ENCODE measurements around the gene SASH1.
A peak's percentile ranks its signal among the peaks of the same experiment; 100 is the strongest.

Gene SASH1

DNA sequence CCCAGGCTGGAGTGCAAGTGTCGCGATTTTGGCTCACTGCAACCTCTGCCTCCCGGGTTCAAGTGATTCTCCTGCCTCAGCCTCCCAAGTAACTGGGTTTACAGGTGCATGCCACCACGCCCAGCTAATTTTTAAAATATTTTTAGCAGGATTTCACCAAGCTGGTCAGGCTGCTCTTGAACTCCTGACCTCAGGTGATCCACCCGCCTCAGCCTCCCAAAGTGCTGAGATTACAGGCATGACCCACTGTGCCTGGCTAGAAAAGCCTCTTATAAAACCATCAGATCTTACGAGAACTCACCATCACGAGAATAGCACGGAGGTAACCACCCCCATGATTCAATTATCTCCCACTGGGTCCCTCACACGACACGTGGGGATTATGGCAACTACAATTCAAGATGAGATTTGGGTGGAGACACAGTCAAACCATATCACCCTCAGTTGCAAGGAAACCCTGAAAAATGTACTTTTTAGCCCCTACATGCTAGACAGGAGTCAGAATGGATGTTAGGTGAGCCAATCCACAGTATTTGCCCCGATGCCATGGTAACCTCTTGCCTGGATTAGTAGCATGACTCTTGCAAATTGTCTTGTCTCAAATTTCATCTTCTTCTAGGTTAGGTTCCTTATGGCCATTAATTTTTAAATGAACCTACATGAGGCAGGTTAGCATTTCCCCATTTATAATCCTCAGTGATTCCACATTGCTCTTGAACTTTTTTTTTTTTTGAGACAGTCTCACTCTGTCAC, 17.1 kb upstream of the SASH1 start:
- H3K4me3 ChIP-seq (ENCODE audit: low read depth, low read length): no peak overlapping the region
- no peak for TF ChIP-seq CTCF (conservative IDR thresholded peaks at IDR 0.05; ENCODE audit: low read depth, low read length)
- no peak for DNase-seq (ENCODE audit: low read depth)

DNA sequence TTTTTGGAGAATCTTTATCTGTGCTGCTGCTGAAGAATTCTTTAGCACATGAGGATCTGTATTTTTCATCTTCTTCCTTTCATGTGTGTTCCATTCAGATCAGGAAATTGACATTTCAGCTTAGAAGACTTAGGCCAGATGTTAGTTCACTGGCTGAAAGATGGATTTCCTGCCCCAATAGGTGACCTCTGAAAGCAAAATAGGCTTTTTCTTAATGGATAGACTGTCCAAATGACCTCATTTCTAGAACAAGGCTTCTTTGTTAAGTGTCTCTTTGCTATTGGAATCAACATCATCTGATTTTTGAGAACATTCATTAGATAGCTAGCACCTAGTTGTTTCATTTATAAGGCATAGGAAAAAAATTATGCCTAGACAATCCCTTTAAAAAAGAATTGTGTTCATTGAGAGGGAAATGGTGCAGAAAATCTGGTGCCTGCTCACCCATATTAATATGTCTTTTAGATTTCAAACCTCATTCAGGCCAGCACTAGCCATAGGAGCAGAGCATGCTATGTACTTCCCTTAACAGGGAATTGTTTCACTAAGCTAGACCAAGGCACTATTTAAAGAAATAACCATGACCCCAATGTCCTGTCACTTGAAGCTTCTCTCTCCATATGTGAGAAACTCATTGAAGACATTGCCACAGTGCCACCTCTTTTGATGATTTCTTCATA, 13.6 kb upstream of the SASH1 start:
- TF ChIP-seq CTCF (conservative IDR thresholded peaks at IDR 0.05; ENCODE audit: low read depth, low read length): no peak
- no peak overlapping the region for H3K4me3 ChIP-seq (ENCODE audit: low read depth, low read length)
- DNase-seq (ENCODE audit: low read depth): no peak

GRCh38 chr6:148329596-148330381, 12.8 kb upstream of the SASH1 start:
- TF ChIP-seq CTCF (conservative IDR thresholded peaks at IDR 0.05; ENCODE audit: low read depth, low read length): no peak
- peak; percentile 63 for DNase-seq (ENCODE audit: low read depth)
- no peak overlapping the region for H3K4me3 ChIP-seq (ENCODE audit: low read depth, low read length)

- no peak for DNase-seq (ENCODE audit: low read depth)
- TF ChIP-seq CTCF (conservative IDR thresholded peaks at IDR 0.05; ENCODE audit: low read depth, low read length): no peak
- H3K4me3 ChIP-seq (ENCODE audit: low read depth, low read length): no peak overlapping the region
These were observed 10.6 kb upstream of the SASH1 start for GRCh38 chr6:148332088-148332487.

GRCh38 chr6:148336901-148337300, 5.7 kb upstream of the SASH1 start:
- no peak overlapping the region for H3K4me3 ChIP-seq (ENCODE audit: low read depth, low read length)
- no peak for TF ChIP-seq CTCF (conservative IDR thresholded peaks at IDR 0.05; ENCODE audit: low read depth, low read length)
- no peak for DNase-seq (ENCODE audit: low read depth)

DNA sequence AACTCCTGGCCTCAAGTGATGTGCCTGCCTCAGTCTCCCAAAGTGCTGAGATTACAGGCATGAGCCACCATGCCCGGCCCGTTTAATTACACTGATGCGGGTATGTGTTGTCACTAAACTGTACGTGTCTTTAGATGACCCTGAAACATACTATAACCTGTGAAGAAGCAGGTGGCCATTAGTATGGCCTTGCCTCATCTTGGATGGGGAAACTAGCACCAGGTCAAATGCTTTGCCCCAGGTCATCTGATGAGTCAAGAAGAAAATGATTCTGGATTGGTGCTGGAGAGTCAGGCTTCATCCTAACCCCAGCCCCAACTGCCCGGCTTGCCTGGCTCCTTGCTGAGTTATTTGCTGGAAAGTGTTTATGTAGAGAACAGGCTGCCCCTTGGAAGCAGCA, 2.9 kb upstream of the SASH1 start:
- DNase-seq (ENCODE audit: low read depth): no peak
- no peak overlapping the region for H3K4me3 ChIP-seq (ENCODE audit: low read depth, low read length)
- TF ChIP-seq CTCF (conservative IDR thresholded peaks at IDR 0.05; ENCODE audit: low read depth, low read length): no peak
